Activated B cell treated with CpG ODN at 0.5 μM for 24 hours (primary cell): ENCODE results near the gene SORBS1. TPM values are rescaled to one million over a fixed set of nuclear protein-coding genes. Genes with fewer than 3 reads are reported as not detected.
"Not testable (repeated sequence)": the region's sequence is repeated elsewhere in the genome, so short reads cannot be mapped to it uniquely, and the experiment has no call there.

Experiments used
- ATAC-seq: fragments of 200-7000 bp; cut with Tn5 transposase; one replicate; pipeline ENCODE4 v1.10.0; 2021; ENCODE audit warnings: low read depth, mild to moderate bottlenecking, moderate library complexity
- CTCF ChIA-PET: fragments of 350-600 bp; sonication (Branson Sonifier 250); formaldehyde crosslinking; loops from one replicate; lab custom pipeline; 2021; ENCODE audit warnings: antibody characterized with exemption; lab: Charles Lee
- POLR2A ChIA-PET: fragments of 350-600 bp; sonication (Branson Sonifier 250); formaldehyde crosslinking; loops from one replicate; lab custom pipeline; 2021; ENCODE audit warnings: antibody characterized with exemption; lab: Charles Lee
- DNase-seq: peaks from one replicate; pipeline ENCODE4 v3.0.0; 2022
- H3K27ac Mint-ChIP-seq: one replicate; pipeline ENCODE4 v1.8.0; 2020; ENCODE audit warnings: mixed read lengths
- H3K27me3 Mint-ChIP-seq: one replicate; pipeline ENCODE4 v1.8.0; 2021; ENCODE audit warnings: mixed read lengths
- H3K36me3 Mint-ChIP-seq: one replicate; pipeline ENCODE4 v1.8.0; 2021; ENCODE audit warnings: low read depth, mixed read lengths
- H3K4me1 Mint-ChIP-seq: one replicate; pipeline ENCODE4 v1.8.0; 2021; ENCODE audit warnings: mixed read lengths
- H3K4me3 Mint-ChIP-seq: one replicate; pipeline ENCODE4 v1.8.0; 2020; ENCODE audit warnings: mild to moderate bottlenecking, mixed read lengths
- H3K9me3 Mint-ChIP-seq: one replicate; pipeline ENCODE4 v1.8.0; 2020; ENCODE audit warnings: mixed read lengths
- CTCF ChIP-seq: fragments of 200-600 bp; IDR thresholded peaks from one replicate; pipeline ENCODE4 v1.8.0; 2022; ENCODE audit warnings: antibody characterized with exemption, mild to moderate bottlenecking
- intact Hi-C: fragments of 100-400 bp; cut with micrococcal nuclease; formaldehyde crosslinking; loops from one replicate; pipeline ENCODE4 v1.15.1; 2024
- total RNA-seq: library from RNA; stranded (reverse); gene quantifications from 2 replicates; pipeline ENCODE4 v1.2.3, GENCODE V29; 2022

SORBS1 gene
- total RNA-seq, 1 donor from 2014 or later, result 0.42 TPM

GRCh38 chr10:95350219-95350829, 210.8 kb downstream of the SORBS1 start:
- Mint-ChIP-seq H3K4me1 (peaks cover 6% of the 10 kb centered on the region), H3K27ac (no peak overlapping the region), H3K27me3 (peaks cover 2% of the 10 kb centered on the region), H3K36me3 (no peaks in the 10 kb centered on the region), H3K4me3 (no peak overlapping the region), H3K9me3 (no peaks in the 10 kb centered on the region)
- intact Hi-C loops, result no loop called here
- CTCF ChIA-PET, result interaction anchor here (1.0 to 1.7 kb wide), 3 partner anchors 13 to 107 kb away, joined by 3 to 5 read pairs (median 3); no protein-coding TSS in a partner anchor
- DNase-seq (no peak), ATAC-seq (no peak)
- TF ChIP-seq CTCF, result no peak
- POLR2A ChIA-PET, result no interaction called here

- intact Hi-C loops, H3K4me3 Mint-ChIP-seq, DNase-seq, H3K27ac Mint-ChIP-seq, ATAC-seq, POLR2A ChIA-PET, H3K9me3 Mint-ChIP-seq, H3K27me3 Mint-ChIP-seq, CTCF ChIA-PET, H3K4me1 Mint-ChIP-seq, H3K36me3 Mint-ChIP-seq: not testable (repeated sequence)
These were observed 213.8 kb downstream of the SORBS1 start for GRCh38 chr10:95347402-95347766.

- DNase-seq (no peak), ATAC-seq (no peak)
- no peak overlapping the region for H3K4me3 Mint-ChIP-seq
- intact Hi-C loops, result no loop called here
- no peaks in the 10 kb centered on the region for H3K36me3 Mint-ChIP-seq
- H3K27me3 Mint-ChIP-seq, result peaks cover 2% of the 10 kb centered on the region
- CTCF ChIA-PET, result interaction anchor here (1.1 kb wide), 1 partner anchor 14 kb away, joined by 3 read pairs; no protein-coding TSS in a partner anchor
- H3K27ac Mint-ChIP-seq, result no peak overlapping the region
- no peak for TF ChIP-seq CTCF
- H3K4me1 Mint-ChIP-seq, result no peaks in the 10 kb centered on the region
- no peaks in the 10 kb centered on the region for H3K9me3 Mint-ChIP-seq
- POLR2A ChIA-PET, result no interaction called here
These were observed 214.3 kb downstream of the SORBS1 start for GRCh38 chr10:95346715-95347401.

GRCh38 chr10:95343573-95343972, 217.6 kb downstream of the SORBS1 start:
- DNase-seq (no peak), ATAC-seq (no peak)
- H3K27me3 Mint-ChIP-seq, result no peaks in the 10 kb centered on the region
- H3K4me1 Mint-ChIP-seq, result no peaks in the 10 kb centered on the region
- H3K36me3 Mint-ChIP-seq, result no peaks in the 10 kb centered on the region
- no peak overlapping the region for H3K4me3 Mint-ChIP-seq
- intact Hi-C loops, result no loop called here
- no peak overlapping the region for H3K27ac Mint-ChIP-seq
- POLR2A ChIA-PET, result interaction anchor here (0.7 kb wide), 1 partner anchor 360 kb away, joined by 3 read pairs; no protein-coding TSS in a partner anchor
- H3K9me3 Mint-ChIP-seq, result no peaks in the 10 kb centered on the region
- no peak for TF ChIP-seq CTCF
- CTCF ChIA-PET, result no interaction called here

- Mint-ChIP-seq H3K36me3 (no peaks in the 10 kb centered on the region), H3K4me1 (no peaks in the 10 kb centered on the region), H3K4me3 (no peak overlapping the region), H3K9me3 (no peaks in the 10 kb centered on the region), H3K27me3 (no peaks in the 10 kb centered on the region), H3K27ac (no peak overlapping the region)
- intact Hi-C loops, result no loop called here
- CTCF ChIA-PET, result no interaction called here
- ATAC-seq, result no peak
- DNase-seq, result no peak
- POLR2A ChIA-PET, result no interaction called here
- no peak for TF ChIP-seq CTCF
These were observed 219.4 kb downstream of the SORBS1 start for GRCh38 chr10:95341716-95342130.
